Pulmonary artery endothelial cell (primary cell): ENCODE data around the gene KIF18B. TPM values are rescaled to one million over a fixed set of nuclear protein-coding genes. Genes with fewer than 3 reads are reported as not detected.
A peak's percentile ranks its signal among the peaks of the same experiment; 100 is the strongest.

Source experiments
- DNase-seq: peaks from one replicate; pipeline ENCODE4 v3.0.0-alpha.2; 2011; ENCODE audit warnings: low read depth, low spot score
- total RNA-seq: library from RNA; depleted of rRNA; stranded (reverse); fragments of >200 nt; gene quantifications from 2 replicates; pipeline ENCODE4 v1.2.3, GENCODE V29; 2014

Gene KIF18B
- 3.4 and 6.5 TPM in 2 replicates for total RNA-seq

- peak; percentile 90 for DNase-seq
These were observed at the start of gene KIF18B for GRCh38 chr17:44947461-44948314. KIF18B (minus strand) TSS chr17:44947773; CDS start chr17:44936344, 11,429 bp downstream.

GRCh38 chr17:44996304-44996703, 48.7 kb upstream of the KIF18B start:
- no peak for DNase-seq

DNA sequence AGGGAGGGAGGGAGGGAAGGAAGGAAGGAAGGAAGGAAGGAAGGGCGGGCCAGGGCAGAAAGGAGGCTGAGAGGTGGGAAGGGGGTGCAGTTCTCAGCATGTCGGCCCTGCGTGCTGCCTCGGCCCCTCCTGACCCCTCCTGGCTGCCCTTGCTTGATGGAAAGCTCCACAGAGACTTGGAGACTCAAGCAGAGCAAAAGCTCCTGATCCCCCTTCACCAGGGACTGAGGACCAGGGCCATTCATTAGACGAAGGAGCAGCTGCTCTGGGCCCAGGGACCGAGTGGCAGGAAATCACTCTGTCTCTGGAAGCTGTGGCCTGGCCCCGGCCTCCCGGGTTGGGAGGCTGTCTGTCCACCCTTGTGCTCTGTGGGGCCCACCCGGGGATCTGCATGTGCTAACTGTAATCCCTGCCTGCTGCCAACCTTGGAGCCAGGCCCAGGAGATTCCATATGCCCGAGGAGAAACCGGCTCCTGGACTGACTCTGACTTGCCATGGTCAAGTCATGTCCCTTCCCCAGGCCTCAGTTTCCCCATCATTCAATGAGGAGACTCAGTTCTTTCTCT, 47.9 kb upstream of the KIF18B start:
- DNase-seq = no peak

- no peak for DNase-seq
These were observed 44.8 kb upstream of the KIF18B start for GRCh38 chr17:44992242-44992939.

DNA sequence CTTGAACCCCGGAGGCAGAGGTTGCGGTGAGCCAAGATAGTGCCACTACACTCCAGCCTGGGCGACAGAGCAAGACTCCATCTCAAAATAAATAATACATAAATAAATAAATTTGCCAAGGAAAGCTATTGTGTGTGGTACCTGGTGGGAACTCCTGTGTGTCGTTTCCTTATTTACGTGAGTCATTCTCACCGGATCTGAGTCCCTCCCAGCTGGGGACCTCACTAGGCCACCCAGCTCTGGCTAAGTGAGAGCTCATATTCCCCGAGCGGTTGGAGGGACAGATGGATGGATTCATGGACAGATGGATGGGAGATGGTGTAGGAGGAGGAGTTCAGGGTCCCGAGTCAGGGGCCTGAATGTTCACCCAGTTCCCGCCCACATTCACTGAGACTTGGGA, 43.4 kb upstream of the KIF18B start:
- DNase-seq = no peak

GRCh38 chr17:44989552-44990138, 42.1 kb upstream of the KIF18B start:
- no peak for DNase-seq

DNA sequence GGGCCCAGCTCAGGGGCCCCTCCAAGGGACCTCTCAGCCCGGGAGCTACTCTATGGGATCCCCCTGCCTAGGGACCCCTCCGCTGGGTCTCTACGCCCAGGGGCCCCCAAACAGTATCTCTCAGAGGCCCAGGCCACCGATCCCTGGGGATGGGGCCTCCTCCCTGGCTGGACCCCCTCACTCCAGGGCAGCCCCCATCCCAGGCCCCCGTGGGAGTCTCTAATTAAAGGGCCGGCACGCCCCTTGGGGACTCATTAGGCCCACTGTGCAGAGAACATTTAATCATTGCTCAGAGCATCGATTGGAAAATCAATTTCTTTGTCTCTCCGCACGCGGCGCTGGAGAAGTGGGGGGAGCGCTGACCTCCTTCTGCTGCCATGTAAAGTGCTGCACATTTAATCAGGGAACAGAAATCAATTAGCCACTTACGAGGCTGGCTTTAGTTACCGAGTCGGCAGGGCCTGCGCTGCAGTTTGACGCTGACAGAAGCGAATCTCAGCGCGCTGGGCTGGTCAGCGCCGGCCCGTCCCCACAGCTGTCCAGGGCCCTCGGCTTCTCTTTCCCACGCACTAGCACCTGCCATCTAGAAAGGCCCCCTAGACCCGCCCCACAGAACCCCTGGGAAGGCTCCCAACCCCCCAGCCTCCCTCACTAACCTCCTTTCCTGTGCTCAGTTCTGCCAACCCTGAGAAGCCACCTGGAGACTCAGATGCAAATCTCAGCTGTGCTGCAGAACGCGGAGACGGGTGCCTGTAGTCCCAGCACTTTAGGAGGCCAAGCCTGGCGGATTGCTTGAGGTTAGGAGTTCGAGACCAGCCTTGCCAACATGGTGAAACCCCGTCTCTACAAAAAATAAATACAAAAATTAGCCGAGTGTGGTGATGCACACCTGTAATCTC, 40.7 kb upstream of the KIF18B start:
- no peak for DNase-seq

GRCh38 chr17:44983563-44983962, 36.0 kb upstream of the KIF18B start:
- no peak for DNase-seq

DNA sequence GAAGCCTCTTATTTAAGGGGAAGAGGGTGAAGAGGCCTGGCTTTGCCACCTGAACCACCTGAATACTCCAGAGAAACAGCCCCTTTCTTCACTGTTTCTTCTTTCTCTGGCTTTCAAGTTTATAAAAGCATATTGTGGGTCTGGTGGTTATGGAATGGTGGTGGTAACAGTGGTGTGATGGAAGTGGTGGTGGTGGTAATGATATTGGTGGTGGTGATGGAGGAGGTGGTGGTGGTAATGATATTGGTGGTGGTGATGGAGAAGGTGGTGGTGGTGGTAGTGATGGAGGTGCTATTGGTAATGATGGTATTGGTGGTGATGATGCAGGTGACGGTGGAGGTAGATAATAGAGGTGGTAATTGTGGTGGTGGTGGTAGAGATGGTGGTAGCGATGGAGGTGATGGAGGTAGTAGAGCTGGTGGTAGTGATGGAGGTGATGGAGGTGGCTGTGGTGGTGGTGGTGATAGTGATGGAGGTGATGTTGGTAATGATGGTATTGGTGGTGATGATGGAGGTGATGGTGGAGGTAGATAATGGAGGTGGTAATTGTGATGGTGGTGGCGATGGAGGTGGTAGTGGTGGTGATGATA, 34.6 kb upstream of the KIF18B start:
- DNase-seq = no peak

- DNase-seq = no peak
These were observed 33.8 kb upstream of the KIF18B start for GRCh38 chr17:44981221-44981968.

GRCh38 chr17:44979426-44979995, 31.9 kb upstream of the KIF18B start:
- DNase-seq = no peak

GRCh38 chr17:44978807-44979206, 31.2 kb upstream of the KIF18B start:
- no peak for DNase-seq

GRCh38 chr17:44977814-44978550, 30.4 kb upstream of the KIF18B start:
- DNase-seq = no peak

DNA sequence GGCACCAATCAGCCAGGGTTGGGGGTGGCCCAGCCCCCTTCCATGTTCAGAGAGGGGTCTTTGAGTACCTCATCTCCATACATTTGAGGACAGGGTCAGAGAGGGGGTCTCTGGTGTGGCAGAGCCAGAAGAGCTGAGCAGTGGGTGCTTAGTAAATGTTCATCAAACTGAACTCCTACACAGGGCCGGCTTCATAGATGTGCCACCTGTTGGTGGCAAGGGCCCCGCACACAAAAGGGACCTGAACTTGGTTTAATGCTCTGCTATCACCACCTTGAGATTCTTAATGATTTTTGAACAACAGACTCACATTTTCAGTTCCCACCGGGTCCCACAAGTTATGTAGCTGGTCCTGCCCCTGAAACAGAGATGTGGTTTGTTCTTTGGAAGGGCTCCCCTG, 29.5 kb upstream of the KIF18B start:
- no peak for DNase-seq

- DNase-seq = no peak
These were observed 28.6 kb upstream of the KIF18B start for GRCh38 chr17:44976206-44976605.

DNA sequence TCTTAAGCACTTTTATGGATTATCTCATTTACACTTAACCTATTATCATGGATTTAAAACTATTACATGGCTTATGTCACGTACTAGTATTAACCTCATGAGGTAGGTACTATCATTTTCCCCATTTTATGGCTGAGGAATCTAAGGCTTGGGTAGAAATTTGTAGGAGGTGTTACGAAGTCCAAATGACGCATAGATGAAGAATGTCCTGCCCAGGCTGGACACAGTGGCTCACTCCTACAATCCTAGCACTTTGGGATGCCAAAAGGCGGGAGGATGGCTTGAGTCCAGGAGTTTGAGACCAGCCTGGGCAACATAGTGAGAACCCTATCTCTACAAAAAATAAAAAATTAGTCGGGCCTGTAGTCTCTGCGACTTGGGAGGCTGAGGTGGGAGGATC, 25.4 kb upstream of the KIF18B start:
- DNase-seq = no peak

- no peak for DNase-seq
These were observed 24.4 kb upstream of the KIF18B start for GRCh38 chr17:44971776-44972483.

DNA sequence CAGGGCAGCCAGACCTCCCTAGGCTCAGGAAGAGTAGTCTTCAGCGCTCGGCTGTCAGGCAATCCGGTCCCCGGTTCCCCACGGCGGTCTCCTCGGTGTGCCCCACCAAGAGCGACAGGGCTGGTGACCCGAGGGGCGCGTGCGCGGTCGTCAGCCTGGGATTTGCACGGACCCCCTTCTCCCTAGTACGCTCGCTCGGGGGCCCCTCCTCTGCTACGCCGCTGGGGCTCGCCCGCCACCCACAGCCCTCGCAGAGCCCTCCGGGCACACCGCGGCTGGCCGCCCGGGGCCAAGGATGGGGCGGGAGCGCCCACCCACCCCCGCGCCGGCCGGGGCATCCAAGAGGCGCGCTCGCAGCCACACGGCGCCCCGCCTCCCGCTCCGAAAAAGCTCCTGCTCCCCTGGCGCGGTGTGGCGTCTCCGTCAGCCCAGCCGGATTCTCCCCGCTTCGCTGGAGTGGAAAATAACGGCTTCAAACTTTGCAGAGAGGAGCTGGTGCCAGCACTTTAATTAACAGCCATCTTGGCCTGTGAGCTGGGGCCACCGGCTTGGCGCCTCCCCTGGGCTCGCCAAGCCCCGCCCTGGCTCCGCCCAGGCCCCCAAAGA, 22.7 kb upstream of the KIF18B start:
- DNase-seq = no peak
